OCI-LY7 (cell line): ENCODE measurements around the gene DENND1A. TPM values are rescaled to one million over a fixed set of nuclear protein-coding genes. Genes with fewer than 3 reads are reported as not detected.

Source experiments
- BruUV-seq: library from RNA; stranded (reverse); fragments of 400-500 nt; replicated peaks from 2 replicates; lab custom pipeline; 2021; lab: Mats Ljungman, UMichigan
- CTCF ChIA-PET: fragments of 300-600 bp; sonication (Branson Sonifier 250); formaldehyde crosslinking; loops from one replicate; lab custom pipeline; 2022; ENCODE audit warnings: antibody characterized with exemption; ENCODE audit not compliant: unreplicated experiment; lab: Charles Lee
- POLR2A ChIA-PET: fragments of 300-600 bp; sonication (Branson Sonifier 250); formaldehyde crosslinking; loops from one replicate; lab custom pipeline; 2022; ENCODE audit warnings: antibody characterized with exemption; lab: Charles Lee
- DNase-seq: peaks from one replicate; pipeline ENCODE4 v3.0.0-alpha.2; 2015; ENCODE audit warnings: low spot score
- H2AFZ ChIP-seq: fragments of 200-600 bp; sonication (generic), shearing (Covaris generic); 2 replicates; pipeline ENCODE4 v1.6.1; 2014; ENCODE audit warnings: mild to moderate bottlenecking, antibody characterized with exemption, low read length, moderate library complexity
- H3K27ac ChIP-seq: fragments of 200-600 bp; sonication (generic); 2 replicates; pipeline ENCODE4 v1.5.1; 2014; ENCODE audit warnings: mixed run types, low read depth, mild to moderate bottlenecking, moderate library complexity, low read length, inconsistent platforms; ENCODE audit not compliant: poor library complexity, severe bottlenecking
- H3K36me3 ChIP-seq: fragments of 200-600 bp; sonication (generic); 2 replicates; pipeline ENCODE4 v1.6.1; 2014; ENCODE audit warnings: mild to moderate bottlenecking, antibody characterized with exemption, low read length, moderate library complexity, mixed read lengths; ENCODE audit not compliant: insufficient read depth
- H3K4me1 ChIP-seq: fragments of 200-600 bp; sonication (generic); 2 replicates; pipeline ENCODE4 v1.5.1; 2014; ENCODE audit warnings: mild to moderate bottlenecking, low read length; ENCODE audit not compliant: insufficient read depth, poor library complexity, severe bottlenecking
- H3K4me2 ChIP-seq: fragments of 200-600 bp; sonication (generic); 2 replicates; pipeline ENCODE4 v1.6.1; 2014; ENCODE audit warnings: mild to moderate bottlenecking, low read length
- H3K4me3 ChIP-seq: fragments of 200-600 bp; sonication (generic); 2 replicates; pipeline ENCODE4 v1.5.1; 2014; ENCODE audit warnings: mild to moderate bottlenecking, low read depth, low read length; ENCODE audit not compliant: poor library complexity, severe bottlenecking
- H3K79me2 ChIP-seq: fragments of 200-600 bp; sonication (generic); 2 replicates; pipeline ENCODE4 v1.6.1; 2016; ENCODE audit warnings: low read depth, mild to moderate bottlenecking, low read length, moderate library complexity, mixed read lengths; ENCODE audit not compliant: insufficient read depth
- H3K9me2 ChIP-seq: fragments of 200-600 bp; sonication (generic); 2 replicates; pipeline ENCODE4 v1.6.1; 2016; ENCODE audit warnings: mild to moderate bottlenecking, low read length, mixed read lengths; ENCODE audit not compliant: insufficient read depth
- H3K9me3 ChIP-seq: fragments of 200-600 bp; sonication (generic); 2 replicates; pipeline ENCODE4 v1.6.1; 2014; ENCODE audit warnings: mild to moderate bottlenecking, mixed run types, low read length, mixed read lengths
- H4K20me1 ChIP-seq: fragments of 200-600 bp; sonication (generic); 2 replicates; pipeline ENCODE4 v1.6.1; 2014; ENCODE audit warnings: mild to moderate bottlenecking, antibody characterized with exemption, low read length, moderate library complexity, mixed read lengths; ENCODE audit not compliant: insufficient read depth
- CTCF ChIP-seq: fragments of 200-600 bp; sonication (generic); conservative IDR thresholded peaks from 2 replicates; pipeline ENCODE4 v1.5.1; 2014; ENCODE audit warnings: mild to moderate bottlenecking, antibody characterized with exemption, low read length, moderate library complexity, mixed read lengths
- EZH2phosphoT487 ChIP-seq: fragments of 200-600 bp; sonication (generic); IDR thresholded peaks from 2 replicates; pipeline ENCODE4 v1.6.1; 2018; ENCODE audit warnings: low read depth, borderline replicate concordance, mild to moderate bottlenecking, mixed run types, antibody characterized with exemption, low read length, moderate library complexity, mixed read lengths
- intact Hi-C: fragments of 100-400 bp; cut with micrococcal nuclease; formaldehyde crosslinking; loops from one replicate; pipeline ENCODE4 v1.10.0; 2022; ENCODE audit not compliant: unreplicated experiment
- total RNA-seq, 2 experiments: library from RNA; depleted of rRNA in 1 of 2; stranded (reverse); fragments of >200 nt in 1 of 2; shearing (Covaris generic) in 1 of 2; gene quantifications; 2 replicates each; pipeline ENCODE4 v1.2.3, GENCODE V29; 2014 to 2022

Gene DENND1A
- total RNA-seq, 2 experiments from 2014 or later = 17.9 to 36.3 TPM

GRCh38 chr9:123727332-123727731 is 202.6 kb downstream of the DENND1A start:
- intact Hi-C loops = no loop called here
- Histone ChIP-seq H3K9me3 (peaks cover 3% of the 10 kb centered on the region; the same call in 1 of the 2 replicates), H3K4me3 (no peak overlapping the region), H3K36me3 (no peaks in the 10 kb centered on the region), H3K4me2 (no peak overlapping the region), H4K20me1 (no peaks in the 10 kb centered on the region), H2AFZ (no peak overlapping the region), H3K79me2 (no peaks in the 10 kb centered on the region), H3K9me2 (no peaks in the 10 kb centered on the region), H3K27ac (no peak overlapping the region), H3K4me1 (no peaks in the 10 kb centered on the region)
- DNase-seq = no peak
- no TSS peak for BruUV-seq
- ChIA-PET POLR2A (interaction anchor here (0.7 to 2.1 kb wide), 3 partner anchors 9 to 94 kb away, joined by 3 to 12 read pairs (median 5); no protein-coding TSS in a partner anchor), CTCF (no interaction called here)
- TF ChIP-seq CTCF (no peak), EZH2phosphoT487 (no peak)

GRCh38 chr9:123725389-123725788 is 204.5 kb downstream of the DENND1A start:
- Histone ChIP-seq H3K4me3 (no peak overlapping the region), H3K9me3 (peaks cover 6% of the 10 kb centered on the region; the same call in 1 of the 2 replicates), H3K79me2 (no peaks in the 10 kb centered on the region), H2AFZ (no peak overlapping the region), H3K36me3 (no peaks in the 10 kb centered on the region; the same call in 1 of the 2 replicates), H3K9me2 (no peaks in the 10 kb centered on the region), H3K27ac (no peak overlapping the region), H3K4me1 (no peaks in the 10 kb centered on the region), H4K20me1 (no peaks in the 10 kb centered on the region), H3K4me2 (no peak overlapping the region)
- TF ChIP-seq CTCF = no peak
- CTCF ChIA-PET = no interaction called here
- no peak for DNase-seq
- POLR2A ChIA-PET = interaction anchor here (0.6 to 2.1 kb wide), 5 partner anchors 11 to 173 kb away, joined by 3 to 9 read pairs (median 4); no protein-coding TSS in a partner anchor
- intact Hi-C loops = no loop called here
- BruUV-seq = no TSS peak

GRCh38 chr9:123724211-123724796 is 205.6 kb downstream of the DENND1A start:
- no peak overlapping the region for H3K27ac ChIP-seq
- H3K9me2 ChIP-seq = no peaks in the 10 kb centered on the region
- no TSS peak for BruUV-seq
- H2AFZ ChIP-seq = no peak overlapping the region
- DNase-seq = no peak
- intact Hi-C loops = no loop called here
- no peaks in the 10 kb centered on the region for H4K20me1 ChIP-seq
- TF ChIP-seq EZH2phosphoT487 (no peak), CTCF (no peak)
- H3K36me3 ChIP-seq = no peaks in the 10 kb centered on the region; the same call in 1 of the 2 replicates
- H3K79me2 ChIP-seq = no peaks in the 10 kb centered on the region
- ChIA-PET CTCF (no interaction called here), POLR2A (interaction anchor here (0.7 to 2.1 kb wide), 6 partner anchors 12 to 487 kb away, joined by 3 to 9 read pairs (median 4); no protein-coding TSS in a partner anchor)
- no peaks in the 10 kb centered on the region for H3K4me1 ChIP-seq
- peaks cover 10% of the 10 kb centered on the region; the same call in 1 of the 2 replicates for H3K9me3 ChIP-seq
- H3K4me2 ChIP-seq = no peak overlapping the region
- H3K4me3 ChIP-seq = no peak overlapping the region
